GM12878 (cell line): ENCODE data around the gene SRBD1.

ENCODE experiments used
- CHD2 ChIP-seq: IDR thresholded peaks from 2 replicates; pipeline ENCODE4 v1.6.1; 2011; ENCODE audit warnings: low read depth, low read length, improper control_type of control experiment, borderline replicate concordance
- NFIC ChIP-seq: IDR thresholded peaks from 2 replicates; pipeline ENCODE4 v1.6.1; 2012; ENCODE audit warnings: low read depth, mild to moderate bottlenecking, inconsistent platforms, low read length, moderate library complexity
- NR2C2 ChIP-seq: IDR thresholded peaks from 2 replicates; pipeline ENCODE4 v1.6.1; 2011; ENCODE audit warnings: borderline replicate concordance, low read depth; ENCODE audit not compliant: control insufficient read depth, insufficient read length
- PAX5 ChIP-seq: IDR thresholded peaks from 2 replicates; pipeline ENCODE4 v1.6.1; 2011; ENCODE audit warnings: low read depth, low read length, borderline replicate concordance
- TF ChIP-seq, protein P1 (sequence below), 3 experiments: IDR thresholded peaks in 2 of 3; conservative IDR thresholded peaks in 1 of 3; 2 replicates each; pipeline ENCODE4 v1.5.1; 2011; ENCODE audit warnings: low read depth in 3 of 3, low read length in 3 of 3, mild to moderate bottlenecking in 3 of 3, control low read depth in 2 of 3, moderate library complexity in 2 of 3, inconsistent platforms in 1 of 3, mixed read lengths in 1 of 3; ENCODE audit not compliant: control insufficient read depth in 2 of 3, insufficient read depth in 1 of 3; ENCODE audit errors: extremely low read depth in 1 of 3
- TF ChIP-seq, protein P2 (sequence below): IDR thresholded peaks from 2 replicates; pipeline ENCODE4 v1.6.1; 2011; ENCODE audit warnings: mild to moderate bottlenecking, low read depth, low read length, moderate library complexity; ENCODE audit not compliant: insufficient replicate concordance

DNA sequence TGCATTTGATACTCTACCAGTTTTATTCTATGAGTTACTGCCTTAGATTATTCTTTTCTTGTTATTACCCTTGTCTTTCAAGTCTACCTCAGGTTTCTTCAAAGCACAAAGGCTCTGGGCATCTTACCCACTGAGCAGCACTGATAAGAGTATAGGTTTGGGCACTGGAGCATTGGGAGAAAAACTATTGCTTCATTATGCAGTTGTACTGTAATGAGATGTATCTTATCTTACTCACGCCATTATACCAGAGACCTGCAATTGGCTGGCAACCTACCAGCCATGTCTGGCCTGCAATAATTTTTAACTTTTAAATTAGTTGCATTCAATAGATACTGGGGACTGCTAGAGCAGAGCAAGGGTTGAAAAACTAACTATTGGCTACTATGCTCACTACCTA, 18.9 kb upstream of the SRBD1 start:
- TF ChIP-seq, protein P1, sequence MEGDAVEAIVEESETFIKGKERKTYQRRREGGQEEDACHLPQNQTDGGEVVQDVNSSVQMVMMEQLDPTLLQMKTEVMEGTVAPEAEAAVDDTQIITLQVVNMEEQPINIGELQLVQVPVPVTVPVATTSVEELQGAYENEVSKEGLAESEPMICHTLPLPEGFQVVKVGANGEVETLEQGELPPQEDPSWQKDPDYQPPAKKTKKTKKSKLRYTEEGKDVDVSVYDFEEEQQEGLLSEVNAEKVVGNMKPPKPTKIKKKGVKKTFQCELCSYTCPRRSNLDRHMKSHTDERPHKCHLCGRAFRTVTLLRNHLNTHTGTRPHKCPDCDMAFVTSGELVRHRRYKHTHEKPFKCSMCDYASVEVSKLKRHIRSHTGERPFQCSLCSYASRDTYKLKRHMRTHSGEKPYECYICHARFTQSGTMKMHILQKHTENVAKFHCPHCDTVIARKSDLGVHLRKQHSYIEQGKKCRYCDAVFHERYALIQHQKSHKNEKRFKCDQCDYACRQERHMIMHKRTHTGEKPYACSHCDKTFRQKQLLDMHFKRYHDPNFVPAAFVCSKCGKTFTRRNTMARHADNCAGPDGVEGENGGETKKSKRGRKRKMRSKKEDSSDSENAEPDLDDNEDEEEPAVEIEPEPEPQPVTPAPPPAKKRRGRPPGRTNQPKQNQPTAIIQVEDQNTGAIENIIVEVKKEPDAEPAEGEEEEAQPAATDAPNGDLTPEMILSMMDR (IDR thresholded peaks at IDR 0.05 in 2 of 3, conservative IDR thresholded peaks at IDR 0.05 in 1 of 3; ENCODE audit: control insufficient read depth in 2 of 3, extremely low read depth in 1 of 3, insufficient read depth in 1 of 3, low read depth in 3 of 3, low read length in 3 of 3) = no peak
- TF ChIP-seq CHD2 (no peak), PAX5 (no peak), NFIC (no peak), NR2C2 (no peak)
- TF ChIP-seq, protein P2, sequence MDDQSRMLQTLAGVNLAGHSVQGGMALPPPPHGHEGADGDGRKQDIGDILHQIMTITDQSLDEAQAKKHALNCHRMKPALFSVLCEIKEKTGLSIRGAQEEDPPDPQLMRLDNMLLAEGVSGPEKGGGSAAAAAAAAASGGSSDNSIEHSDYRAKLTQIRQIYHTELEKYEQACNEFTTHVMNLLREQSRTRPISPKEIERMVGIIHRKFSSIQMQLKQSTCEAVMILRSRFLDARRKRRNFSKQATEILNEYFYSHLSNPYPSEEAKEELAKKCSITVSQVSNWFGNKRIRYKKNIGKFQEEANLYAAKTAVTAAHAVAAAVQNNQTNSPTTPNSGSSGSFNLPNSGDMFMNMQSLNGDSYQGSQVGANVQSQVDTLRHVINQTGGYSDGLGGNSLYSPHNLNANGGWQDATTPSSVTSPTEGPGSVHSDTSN = no peak
